ENCODE measurements around the gene RAC2. TPM values are rescaled to one million over a fixed set of nuclear protein-coding genes. Genes with fewer than 3 reads are reported as not detected.
A peak's percentile ranks its signal among the peaks of the same experiment; 100 is the strongest.

Gene RAC2
- total RNA-seq, 1 donor from 2014 or later, result 51.9 TPM

DNA sequence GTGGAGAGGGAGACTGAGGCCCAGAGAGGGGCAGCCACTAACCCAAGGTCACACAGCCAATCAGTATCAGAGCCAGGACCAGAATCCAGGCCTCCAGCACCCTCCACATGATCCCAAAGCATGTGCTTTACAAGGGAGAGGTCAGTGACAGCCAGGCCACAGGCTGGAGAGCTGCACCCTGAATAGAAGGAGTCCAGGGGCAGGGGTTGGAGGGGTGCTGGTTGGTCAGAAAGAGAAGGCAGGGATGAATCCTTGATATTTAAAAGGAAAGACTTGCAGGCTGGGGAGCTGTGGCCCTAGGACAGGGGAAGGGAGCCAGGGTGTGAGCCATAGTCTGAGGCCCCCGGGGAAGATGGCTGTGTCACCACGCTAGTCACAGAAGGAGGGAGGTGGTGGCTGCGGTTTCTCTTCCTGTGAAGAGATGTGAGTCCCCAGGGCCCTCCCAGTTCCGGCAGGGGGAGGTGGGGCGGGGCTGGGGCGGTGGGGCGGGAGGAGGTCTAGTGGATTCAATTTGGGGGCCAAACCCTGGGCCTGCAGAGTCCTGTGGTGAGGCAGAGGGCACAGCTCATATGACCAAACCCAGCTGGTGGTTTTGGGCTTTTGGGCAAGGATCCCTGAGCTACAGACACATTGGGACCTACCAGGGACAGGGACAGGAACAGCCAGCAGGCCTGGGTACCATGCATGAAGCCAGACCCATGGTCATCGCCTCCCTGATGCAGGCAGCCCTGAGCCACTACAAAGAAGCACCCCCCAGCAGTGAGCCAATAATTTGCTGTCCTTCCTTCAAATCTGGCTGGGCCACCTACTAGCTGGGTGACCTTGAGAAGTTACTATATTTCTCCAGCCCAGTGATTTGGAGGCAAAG lies 14.0 kb downstream of the RAC2 start:
- TF ChIP-seq, protein P1, sequence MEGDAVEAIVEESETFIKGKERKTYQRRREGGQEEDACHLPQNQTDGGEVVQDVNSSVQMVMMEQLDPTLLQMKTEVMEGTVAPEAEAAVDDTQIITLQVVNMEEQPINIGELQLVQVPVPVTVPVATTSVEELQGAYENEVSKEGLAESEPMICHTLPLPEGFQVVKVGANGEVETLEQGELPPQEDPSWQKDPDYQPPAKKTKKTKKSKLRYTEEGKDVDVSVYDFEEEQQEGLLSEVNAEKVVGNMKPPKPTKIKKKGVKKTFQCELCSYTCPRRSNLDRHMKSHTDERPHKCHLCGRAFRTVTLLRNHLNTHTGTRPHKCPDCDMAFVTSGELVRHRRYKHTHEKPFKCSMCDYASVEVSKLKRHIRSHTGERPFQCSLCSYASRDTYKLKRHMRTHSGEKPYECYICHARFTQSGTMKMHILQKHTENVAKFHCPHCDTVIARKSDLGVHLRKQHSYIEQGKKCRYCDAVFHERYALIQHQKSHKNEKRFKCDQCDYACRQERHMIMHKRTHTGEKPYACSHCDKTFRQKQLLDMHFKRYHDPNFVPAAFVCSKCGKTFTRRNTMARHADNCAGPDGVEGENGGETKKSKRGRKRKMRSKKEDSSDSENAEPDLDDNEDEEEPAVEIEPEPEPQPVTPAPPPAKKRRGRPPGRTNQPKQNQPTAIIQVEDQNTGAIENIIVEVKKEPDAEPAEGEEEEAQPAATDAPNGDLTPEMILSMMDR (conservative IDR thresholded peaks at IDR 0.05; ENCODE audit: low read depth, low read length), result no peak
- no peak for DNase-seq (ENCODE audit: low read depth)
- H3K4me3 ChIP-seq (ENCODE audit: low read depth, low read length), result no peak overlapping the region

DNA sequence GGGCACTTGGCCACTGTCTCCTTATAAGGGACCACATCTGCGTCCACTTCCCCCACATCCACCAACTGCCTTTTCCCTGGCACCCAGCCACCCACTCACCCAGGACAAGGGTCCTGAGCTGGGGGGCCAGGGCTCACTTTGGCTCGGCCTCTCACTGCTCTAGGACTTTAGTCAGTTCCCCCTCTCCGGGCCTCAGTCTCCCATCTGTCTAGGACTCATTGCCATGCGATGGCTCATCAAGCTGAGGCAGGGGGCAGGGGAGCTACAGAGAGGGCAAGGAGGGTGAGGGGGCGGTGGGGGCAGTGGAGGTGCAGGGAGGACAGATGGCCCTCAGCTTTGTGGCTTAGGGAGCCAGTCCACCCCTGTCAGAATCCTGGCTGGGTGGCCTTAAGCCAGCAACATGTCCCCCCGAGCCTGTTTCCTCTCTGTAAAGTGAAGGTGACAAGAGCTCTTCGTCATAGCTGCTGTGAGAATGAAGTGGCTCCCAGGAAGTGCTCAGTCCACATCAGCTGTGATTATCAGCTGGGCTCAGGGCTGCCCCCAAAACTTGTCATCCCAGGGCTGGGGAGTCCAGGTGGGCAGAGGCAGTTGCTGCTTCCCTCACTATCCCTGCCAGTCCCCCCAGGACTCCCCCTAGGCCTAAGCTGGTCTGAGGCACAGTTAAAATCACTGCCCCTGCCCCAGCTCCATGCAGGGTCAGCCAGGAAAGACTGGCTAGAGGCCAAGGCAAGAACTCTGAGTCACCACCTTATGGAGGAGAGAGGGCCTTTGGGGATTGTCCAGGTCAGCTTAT lies 14.9 kb downstream of the RAC2 start:
- DNase-seq (ENCODE audit: low read depth), result peak; percentile 16
- no peak overlapping the region for H3K4me3 ChIP-seq (ENCODE audit: low read depth, low read length)
- TF ChIP-seq, protein P1 (conservative IDR thresholded peaks at IDR 0.05; ENCODE audit: low read depth, low read length), result no peak

GRCh38 chr22:37228106-37229011 lies 15.7 kb downstream of the RAC2 start:
- DNase-seq (ENCODE audit: low read depth), result no peak
- TF ChIP-seq, protein P1 (conservative IDR thresholded peaks at IDR 0.05; ENCODE audit: low read depth, low read length), result no peak
- H3K4me3 ChIP-seq (ENCODE audit: low read depth, low read length), result no peak overlapping the region

GRCh38 chr22:37226514-37226913 lies 17.6 kb downstream of the RAC2 start:
- no peak for DNase-seq (ENCODE audit: low read depth)
- H3K4me3 ChIP-seq (ENCODE audit: low read depth, low read length), result no peak overlapping the region
- TF ChIP-seq, protein P1 (conservative IDR thresholded peaks at IDR 0.05; ENCODE audit: low read depth, low read length), result no peak

GRCh38 chr22:37226087-37226486 lies 18.0 kb downstream of the RAC2 start:
- TF ChIP-seq, protein P1 (conservative IDR thresholded peaks at IDR 0.05; ENCODE audit: low read depth, low read length), result no peak
- DNase-seq (ENCODE audit: low read depth), result no peak
- H3K4me3 ChIP-seq (ENCODE audit: low read depth, low read length), result no peak overlapping the region

GRCh38 chr22:37225481-37225880 lies 18.6 kb downstream of the RAC2 start:
- H3K4me3 ChIP-seq (ENCODE audit: low read depth, low read length), result no peak overlapping the region
- no peak for DNase-seq (ENCODE audit: low read depth)
- TF ChIP-seq, protein P1 (conservative IDR thresholded peaks at IDR 0.05; ENCODE audit: low read depth, low read length), result peak; percentile 21
